HepG2 (cell line): ENCODE results near the gene SULT1C4. TPM values are rescaled to one million over a fixed set of nuclear protein-coding genes. Genes with fewer than 3 reads are reported as not detected.

Source experiments
- ATAC-seq: fragments of 200-7000 bp; cut with Tn5 transposase; 3 replicates; pipeline ENCODE4 v1.9.1; 2020; ENCODE audit warnings: mild to moderate bottlenecking, moderate library complexity
- BruUV-seq: library from RNA; stranded (reverse); fragments of 400-500 nt; replicated peaks from 2 replicates; lab custom pipeline; 2021; lab: Mats Ljungman, UMichigan
- CTCF ChIA-PET: fragments of 300-600 bp; formaldehyde crosslinking; extraction: SDS; loops from one replicate; lab custom pipeline; 2021; ENCODE audit warnings: low total read pairs, inconsistent platforms, low intra/inter-chr PET ratio; lab: Yijun Ruan, JAX
- POLR2A ChIA-PET: fragments of 350-600 bp; sonication (Branson Sonifier 250); formaldehyde crosslinking; loops from one replicate; lab custom pipeline; 2020; ENCODE audit warnings: antibody characterized with exemption, inconsistent platforms; lab: Yijun Ruan, JAX
- DNase-seq: peaks from one replicate; pipeline ENCODE4 v3.0.0-alpha.2; 2015; ENCODE audit warnings: low spot score
- FAIRE-seq: peaks from 3 replicates; lab custom pipeline; 2011; peaks lifted over from hg19 to GRCh38; lab: Jason Lieb, UNC
- H2AFZ ChIP-seq: one replicate; pipeline ENCODE4 v1.6.1; 2011; ENCODE audit warnings: low read length, inconsistent platforms
- H3K27ac ChIP-seq: fragments of 300-600 bp; 3 replicates; pipeline ENCODE4 v1.8.0; 2011; ENCODE audit warnings: mixed run types, mild to moderate bottlenecking, mixed read lengths, low read length, inconsistent platforms; ENCODE audit not compliant: insufficient read depth; ENCODE audit errors: extremely low read length
- H3K27me3 ChIP-seq, 2 experiments: fragments of 200-600 bp in 1 of 2; 2 replicates in 1 of 2; 3 replicates in 1 of 2; pipeline versions ENCODE4 v1.6.0 to v1.8.0; 2011; ENCODE audit warnings: low read length in 2 of 2, mild to moderate bottlenecking in 2 of 2, moderate library complexity in 2 of 2, inconsistent platforms in 1 of 2; ENCODE audit not compliant: insufficient read depth in 2 of 2, control insufficient read depth in 1 of 2
- H3K36me3 ChIP-seq, 2 experiments: fragments of 200-600 bp in 1 of 2; replicated peaks in 1 of 2; 2 replicates in 1 of 2; 3 replicates in 1 of 2; pipeline versions ENCODE4 v1.5.1 to v1.8.0; 2011; ENCODE audit warnings: low read length in 2 of 2, inconsistent platforms in 1 of 2; ENCODE audit not compliant: insufficient read depth in 2 of 2, control insufficient read depth in 1 of 2
- H3K4me1 ChIP-seq: 2 replicates; pipeline ENCODE4 v1.5.1; 2012; ENCODE audit warnings: low read length, inconsistent platforms; ENCODE audit not compliant: insufficient read depth
- H3K4me2 ChIP-seq: 2 replicates; pipeline ENCODE4 v1.6.0; 2011; ENCODE audit warnings: low read depth, low read length, inconsistent platforms
- H3K4me3 ChIP-seq, 3 experiments: fragments of 200-600 bp in 1 of 3; sonication (generic), shearing (Covaris generic) in 1 of 3; replicated peaks in 1 of 3; 2 replicates each; pipeline ENCODE4 v1.5.1; 2011 to 2016; ENCODE audit warnings: low read length in 3 of 3, inconsistent platforms in 2 of 3, low read depth in 2 of 3, mild to moderate bottlenecking in 2 of 3, control low read depth in 1 of 3, mixed read lengths in 1 of 3; ENCODE audit not compliant: insufficient read depth in 1 of 3
- H3K79me2 ChIP-seq: one replicate; pipeline ENCODE4 v1.6.1; 2011; ENCODE audit warnings: low read length, inconsistent platforms; ENCODE audit not compliant: insufficient read depth
- H3K9ac ChIP-seq: 2 replicates; pipeline ENCODE4 v1.6.0; 2011; ENCODE audit warnings: mild to moderate bottlenecking, low read depth, low read length, inconsistent platforms; ENCODE audit not compliant: insufficient read depth
- H3K9me3 ChIP-seq: 2 replicates; pipeline ENCODE4 v1.5.1; 2012; ENCODE audit warnings: mild to moderate bottlenecking, low read length
- H4K20me1 ChIP-seq: 2 replicates; pipeline ENCODE4 v1.6.0; 2011; ENCODE audit warnings: inconsistent platforms, mild to moderate bottlenecking, low read length, moderate library complexity; ENCODE audit not compliant: insufficient read depth
- ASH2L ChIP-seq: fragments of 300-600, 200-600 bp; sonication (generic); IDR thresholded peaks from 2 replicates; pipeline ENCODE4 v1.7.0; 2017; ENCODE audit warnings: low read depth, mild to moderate bottlenecking, moderate library complexity, mixed read lengths, low read length; ENCODE audit not compliant: insufficient read length
- CBX5 ChIP-seq: sonication (generic); formaldehyde crosslinking; IDR thresholded peaks from 2 replicates; pipeline ENCODE4 v1.4.0; 2020; ENCODE audit warnings: missing genetic modification reagents, borderline replicate concordance
- DNMT3B ChIP-seq: conservative IDR thresholded peaks from 2 replicates; pipeline ENCODE4 v1.6.1; 2016; ENCODE audit warnings: missing biosample characterization, control low read depth
- ETV6 ChIP-seq: sonication (generic); formaldehyde crosslinking; conservative IDR thresholded peaks from 2 replicates; pipeline ENCODE4 v1.4.0; 2020; ENCODE audit warnings: missing genetic modification reagents
- HMG20B ChIP-seq: conservative IDR thresholded peaks from 2 replicates; pipeline ENCODE4 v1.6.1; 2016; ENCODE audit warnings: missing genetic modification reagents, missing compliant biosample characterization
- HMGA1 ChIP-seq: sonication (generic); formaldehyde crosslinking; conservative IDR thresholded peaks from 2 replicates; pipeline ENCODE4 v1.4.0; 2020; ENCODE audit warnings: missing genetic modification reagents
- MEF2D ChIP-seq: sonication (generic); formaldehyde crosslinking; IDR thresholded peaks from 2 replicates; pipeline ENCODE4 v1.5.1; 2020; ENCODE audit warnings: mild to moderate bottlenecking, missing genetic modification reagents
- RELA ChIP-seq: sonication (generic); formaldehyde crosslinking; IDR thresholded peaks from 2 replicates; pipeline ENCODE4 v1.4.0; 2020; ENCODE audit warnings: missing genetic modification reagents
- SCMH1 ChIP-seq: sonication (generic); formaldehyde crosslinking; IDR thresholded peaks from 2 replicates; pipeline ENCODE4 v1.9.0; 2021; ENCODE audit warnings: missing genetic modification reagents, mild to moderate bottlenecking, borderline replicate concordance
- SUZ12 ChIP-seq: fragments of 150-350 bp; IDR thresholded peaks from 2 replicates; pipeline ENCODE4 v1.6.1; 2014; ENCODE audit warnings: low read depth, low read length
- THAP11 ChIP-seq: IDR thresholded peaks from 2 replicates; pipeline ENCODE4 v1.6.1; 2016; ENCODE audit warnings: missing biosample characterization, missing genetic modification reagents
- ZNF629 ChIP-seq: sonication (generic); formaldehyde crosslinking; conservative IDR thresholded peaks from 2 replicates; pipeline ENCODE4 v1.5.0; 2020; ENCODE audit warnings: missing genetic modification reagents
- WGBS: methylation state at CpG from one replicate; pipeline ENCODE4 v1.1.6; 2017; ENCODE audit warnings: low lambda C conversion rate; 5-methylcytosine and 5-hydroxymethylcytosine counted together
- in situ Hi-C: cut with HindIII; loops from 2 replicates; pipeline ENCODE4 v1.10.0; 2017; ENCODE audit warnings: low pct_unique_long_range_greater_than_20kb; ENCODE audit not compliant: extremely low pct_ligation_motif_present
- intact Hi-C: fragments of 100-400 bp; cut with micrococcal nuclease; formaldehyde crosslinking; loops from one replicate; pipeline ENCODE4 v1.10.0; 2022; ENCODE audit not compliant: unreplicated experiment
- polyA plus RNA-seq, 8 experiments: library from polyadenylated mRNA; depleted of rRNA in 3 of 8; stranded (reverse) in 7 of 8; unstranded in 1 of 8; fragments of >200 nt; fragmentation: Illumina TruSeq in 4 of 8; extraction: Trizol in 4 of 8; gene quantifications; 2 replicates each; pipeline versions ENCODE4 v1.2.1 to v1.2.3, GENCODE V29; 2011 to 2016; ENCODE audit warnings: low read depth in 4 of 8, missing spikeins in 1 of 8, mixed read lengths in 1 of 8; ENCODE audit not compliant: insufficient read depth in 1 of 8
- total RNA-seq, 5 experiments: library from RNA; depleted of rRNA; stranded (reverse); fragments of >200 nt; fragmentation: Illumina TruSeq; extraction: Trizol; gene quantifications; 2 replicates each; pipeline ENCODE4 v1.2.3, GENCODE V29; 2016; ENCODE audit warnings: low read depth in 1 of 5

The SULT1C4 gene
- total and polyA plus RNA-seq, 2 of the 13 experiments (the other 11 are each of a cell fraction or from before 2014, with no cell fraction given) = 1.3 to 8.6 TPM

DNA sequence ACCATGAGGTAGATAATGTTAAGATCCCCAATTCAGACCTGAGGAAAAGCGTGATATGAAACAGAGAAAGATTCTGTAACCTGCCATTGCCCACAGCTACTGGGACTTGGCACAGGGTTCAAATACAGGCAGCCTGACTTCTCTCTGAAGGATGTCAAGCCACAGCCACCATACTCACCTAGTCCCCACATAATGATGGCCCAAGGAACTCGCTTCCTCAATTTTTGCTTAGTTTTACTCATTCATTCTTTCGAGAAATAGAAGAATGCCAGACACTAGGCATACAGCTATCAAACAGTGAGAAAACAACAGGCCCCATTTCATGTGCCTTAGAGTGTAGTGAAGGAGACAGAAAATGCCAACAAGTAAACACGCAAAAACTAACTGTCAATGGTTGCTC, 980 bp upstream of the SULT1C4 start:
- Histone ChIP-seq H3K36me3 (no peaks in the 10 kb centered on the region; a peak in 1 of 5 replicates), H3K79me2 (no peaks in the 10 kb centered on the region), H3K9ac (peak overlapping the region; percentile 76; the same call in 1 of the 2 replicates), H3K9me3 (no peaks in the 10 kb centered on the region), H2AFZ (peak overlapping the region; percentile 60), H3K4me2 (peak overlapping the region; percentile 92), H4K20me1 (no peaks in the 10 kb centered on the region), H3K4me1 (peaks cover 38% of the 10 kb centered on the region), H3K4me3 (peak overlapping the region in 1 of 3 experiments; percentile 74; a peak in 1 of 6 replicates), H3K27me3 (no peaks in the 10 kb centered on the region), H3K27ac (no peak overlapping the region)
- no peak for FAIRE-seq
- 76% methylated on average over 4 of the region's 4 CpGs for WGBS
- ATAC-seq = no peak
- in situ Hi-C loops = no loop called here
- BruUV-seq = no TSS peak
- TF ChIP-seq SUZ12 = no peak
- TF ChIP-seq DNMT3B (CRISPR knock-in tag) = no peak
- TF ChIP-seq HMGA1 = no peak
- TF ChIP-seq HMG20B (CRISPR knock-in tag) = no peak
- TF ChIP-seq CBX5 (CRISPR knock-in tag) = no peak
- no peak for TF ChIP-seq SCMH1 (CRISPR knock-in tag)
- no peak for TF ChIP-seq ASH2L
- no peak for TF ChIP-seq THAP11 (CRISPR knock-in tag)
- no peak for TF ChIP-seq ZNF629
- TF ChIP-seq RELA (CRISPR knock-in tag) = no peak
- no peak for TF ChIP-seq MEF2D (CRISPR knock-in tag)
- no peak for TF ChIP-seq ETV6
- no peak for DNase-seq
- ChIA-PET POLR2A (interaction anchor here (1.4 to 1.9 kb wide), 5 partner anchors 9 to 157 kb away, joined by 3 to 10 read pairs (median 6); partner anchors contain the start of genes GCC2 and LIMS1), CTCF (no interaction called here)
- intact Hi-C loops = no loop called here
